HG02943 (cell line): ENCODE data around the gene WIPF3.

Source experiments
- ATAC-seq: cut with Tn5 transposase; IDR thresholded peaks from one replicate; pipeline ENCODE4 v1.9.1; 2021; ENCODE audit warnings: mild to moderate bottlenecking, low read depth, moderate library complexity; ENCODE audit not compliant: unreplicated experiment

Gene WIPF3

GRCh38 chr7:29806208-29806994, at the start of gene WIPF3:
Gene WIPF3, plus strand, starts transcription at chr7:29806508. Its CDS starts 28,217 bp downstream, at chr7:29834725.
- no peak for ATAC-seq

- ATAC-seq, result no peak
These were observed 43.0 kb upstream of the WIPF3 start for GRCh38 chr7:29763266-29763665.

GRCh38 chr7:29764227-29764626, 42.1 kb upstream of the WIPF3 start:
- no peak for ATAC-seq

GRCh38 chr7:29765490-29765889, 40.8 kb upstream of the WIPF3 start:
- ATAC-seq, result no peak

- ATAC-seq, result no peak
These were observed 35.9 kb upstream of the WIPF3 start for GRCh38 chr7:29770371-29770770.

- no peak for ATAC-seq
These were observed 35.1 kb upstream of the WIPF3 start for GRCh38 chr7:29771081-29771816.

- ATAC-seq, result no peak
These were observed 27.3 kb upstream of the WIPF3 start for GRCh38 chr7:29779017-29779416.

GRCh38 chr7:29780346-29780745, 26.0 kb upstream of the WIPF3 start:
- no peak for ATAC-seq

GRCh38 chr7:29783671-29784070, 22.6 kb upstream of the WIPF3 start:
- ATAC-seq, result no peak

- ATAC-seq, result no peak
These were observed 12.8 kb upstream of the WIPF3 start for GRCh38 chr7:29793507-29793906.

GRCh38 chr7:29794959-29795629, 11.2 kb upstream of the WIPF3 start:
- ATAC-seq, result no peak

GRCh38 chr7:29795696-29796580, 10.4 kb upstream of the WIPF3 start:
- no peak for ATAC-seq

GRCh38 chr7:29797112-29797944, 9.0 kb upstream of the WIPF3 start:
- no peak for ATAC-seq

- no peak for ATAC-seq
These were observed 7.9 kb upstream of the WIPF3 start for GRCh38 chr7:29798422-29798821.

GRCh38 chr7:29801929-29802328, 4.4 kb upstream of the WIPF3 start:
- ATAC-seq, result no peak

GRCh38 chr7:29805031-29805430, 1.3 kb upstream of the WIPF3 start:
- ATAC-seq, result no peak

- no peak for ATAC-seq
These were observed 461 bp upstream of the WIPF3 start for GRCh38 chr7:29805886-29806207.

GRCh38 chr7:29806995-29807841, 910 bp downstream of the WIPF3 start:
- ATAC-seq, result no peak
